ENCODE data around the gene QDPR. TPM values are rescaled to one million over a fixed set of nuclear protein-coding genes. Genes with fewer than 3 reads are reported as not detected.

Gene QDPR
- total RNA-seq, 1 experiment from 2014 or later, result 15.2 TPM

- Histone ChIP-seq H3K4me1 (ENCODE audit: control insufficient read depth, insufficient read depth, low read length) (no peaks in the 10 kb centered on the region), H3K9me3 (ENCODE audit: control insufficient read depth, insufficient read depth, low read depth, low read length) (no peaks in the 10 kb centered on the region), H3K27me3 (ENCODE audit: control insufficient read depth, insufficient read depth, low read length) (no peaks in the 10 kb centered on the region), H3K36me3 (ENCODE audit: control insufficient read depth, insufficient read depth, low read length) (no peaks in the 10 kb centered on the region), H3K4me3 (ENCODE audit: low read depth in 2 of 2, low read length in 2 of 2) (no peak overlapping the region), H3K27ac (ENCODE audit: low read length) (no peak overlapping the region)
- no TSS peak for BruUV-seq (replicated peaks)
- POLR2A ChIA-PET, result no interaction called here
- in situ Hi-C loops (cut with HindIII; ENCODE audit: low pct_unique_long_range_greater_than_20kb, low sequenced_read_pairs), result no loop called here
- DNase-seq (ENCODE audit: low read depth, low spot score), result no peak
- no peak for TF ChIP-seq SIN3A (IDR thresholded peaks at IDR 0.05; ENCODE audit: borderline replicate concordance, insufficient read depth, low read depth, low read length)
- TF ChIP-seq REST (IDR thresholded peaks at IDR 0.05; ENCODE audit: insufficient read depth in 1 of 2, low read depth in 2 of 2, low read length in 1 of 2), result no peak
- no peak for TF ChIP-seq POLR2AphosphoS5 (IDR thresholded peaks at IDR 0.05; ENCODE audit: low read depth, low read length)
- TF ChIP-seq TCF7L2 (IDR thresholded peaks at IDR 0.05; ENCODE audit: low read depth, low read length), result no peak
- TF ChIP-seq, protein P1, sequence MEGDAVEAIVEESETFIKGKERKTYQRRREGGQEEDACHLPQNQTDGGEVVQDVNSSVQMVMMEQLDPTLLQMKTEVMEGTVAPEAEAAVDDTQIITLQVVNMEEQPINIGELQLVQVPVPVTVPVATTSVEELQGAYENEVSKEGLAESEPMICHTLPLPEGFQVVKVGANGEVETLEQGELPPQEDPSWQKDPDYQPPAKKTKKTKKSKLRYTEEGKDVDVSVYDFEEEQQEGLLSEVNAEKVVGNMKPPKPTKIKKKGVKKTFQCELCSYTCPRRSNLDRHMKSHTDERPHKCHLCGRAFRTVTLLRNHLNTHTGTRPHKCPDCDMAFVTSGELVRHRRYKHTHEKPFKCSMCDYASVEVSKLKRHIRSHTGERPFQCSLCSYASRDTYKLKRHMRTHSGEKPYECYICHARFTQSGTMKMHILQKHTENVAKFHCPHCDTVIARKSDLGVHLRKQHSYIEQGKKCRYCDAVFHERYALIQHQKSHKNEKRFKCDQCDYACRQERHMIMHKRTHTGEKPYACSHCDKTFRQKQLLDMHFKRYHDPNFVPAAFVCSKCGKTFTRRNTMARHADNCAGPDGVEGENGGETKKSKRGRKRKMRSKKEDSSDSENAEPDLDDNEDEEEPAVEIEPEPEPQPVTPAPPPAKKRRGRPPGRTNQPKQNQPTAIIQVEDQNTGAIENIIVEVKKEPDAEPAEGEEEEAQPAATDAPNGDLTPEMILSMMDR (IDR thresholded peaks at IDR 0.05), result no peak
- no peak for ATAC-seq
- intact Hi-C loops (cut with micrococcal nuclease; ENCODE audit: unreplicated experiment), result loop anchor here (5.0 kb wide), 1 partner anchor 1156 kb away; no protein-coding TSS in a partner anchor
- CTCF ChIA-PET, result no interaction called here
These were observed 63.2 kb downstream of the QDPR start for GRCh38 chr4:17448689-17449088.

DNA sequence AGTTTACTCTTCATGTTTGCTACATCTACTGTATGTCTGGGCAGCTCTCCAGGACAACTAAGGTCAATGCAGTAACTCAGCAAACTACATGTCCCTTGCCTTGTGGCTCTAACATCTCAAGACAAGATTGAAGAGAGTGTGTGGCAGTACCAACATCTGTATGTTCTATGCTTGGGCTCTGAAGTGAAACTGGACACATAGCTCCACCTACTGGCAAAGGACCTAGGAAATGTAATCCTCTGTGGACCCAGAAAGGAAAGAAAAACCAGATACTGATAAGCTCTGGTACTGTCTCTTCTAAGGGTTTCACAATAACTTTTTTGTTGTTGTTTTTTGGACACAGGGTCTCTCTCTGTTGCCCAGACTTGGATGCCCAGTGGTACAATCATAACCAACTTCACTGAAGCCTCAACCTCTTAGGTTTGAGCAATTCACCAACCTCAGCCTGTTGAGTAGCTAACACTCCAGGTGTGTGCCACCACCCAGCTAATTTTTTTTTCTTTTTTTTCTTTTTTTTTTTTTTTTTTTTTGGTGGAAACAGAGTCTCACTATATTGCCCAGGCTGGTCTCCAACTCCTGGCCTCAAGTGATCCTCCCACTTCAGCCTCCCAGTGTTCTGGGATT, 64.1 kb downstream of the QDPR start:
- intact Hi-C loops (cut with micrococcal nuclease; ENCODE audit: unreplicated experiment), result loop anchor here (2.0 to 5.0 kb wide), 2 partner anchors 101 to 1155 kb away; no protein-coding TSS in a partner anchor
- ATAC-seq, result peak; percentile 84
- H3K36me3 ChIP-seq (ENCODE audit: control insufficient read depth, insufficient read depth, low read length), result no peaks in the 10 kb centered on the region
- BruUV-seq (replicated peaks), result no TSS peak
- H3K27me3 ChIP-seq (ENCODE audit: control insufficient read depth, insufficient read depth, low read length), result no peaks in the 10 kb centered on the region
- no peaks in the 10 kb centered on the region for H3K9me3 ChIP-seq (ENCODE audit: control insufficient read depth, insufficient read depth, low read depth, low read length)
- peak; percentile 50 for DNase-seq (ENCODE audit: low read depth, low spot score)
- TF ChIP-seq SIN3A (IDR thresholded peaks at IDR 0.05; ENCODE audit: borderline replicate concordance, insufficient read depth, low read depth, low read length), result no peak
- TF ChIP-seq, protein P1 (IDR thresholded peaks at IDR 0.05), result peak; percentile 70
- no peak overlapping the region for H3K4me3 ChIP-seq (ENCODE audit: low read depth in 2 of 2, low read length in 2 of 2)
- H3K27ac ChIP-seq (ENCODE audit: low read length), result no peak overlapping the region
- POLR2A ChIA-PET, result interaction anchor here (0.6 kb wide), 1 partner anchor 382 kb away, joined by 6 read pairs; no protein-coding TSS in a partner anchor
- in situ Hi-C loops (cut with HindIII; ENCODE audit: low pct_unique_long_range_greater_than_20kb, low sequenced_read_pairs), result no loop called here
- CTCF ChIA-PET, result interaction anchor here (0.6 to 1.6 kb wide), 4 partner anchors 25 to 508 kb away, joined by 3 to 7 read pairs (median 6); no protein-coding TSS in a partner anchor
- no peaks in the 10 kb centered on the region for H3K4me1 ChIP-seq (ENCODE audit: control insufficient read depth, insufficient read depth, low read length)

Measured in Panc1 (cell line).